Effector memory CD4-positive, alpha-beta T cell (primary cell): ENCODE results near the gene ADAM17.
"Not testable (repeated sequence)": the region's sequence is repeated elsewhere in the genome, so short reads cannot be mapped to it uniquely, and the experiment has no call there.

Experiments
- DNase-seq, 3 donors: peaks; one replicate each; pipeline ENCODE4 v3.0.0-alpha.2; 2020
- H3K27ac ChIP-seq: 2 replicates; pipeline ENCODE4 v1.7.0; 2013; ENCODE audit warnings: mild to moderate bottlenecking, low read length, moderate library complexity; ENCODE audit not compliant: insufficient read depth, poor library complexity, severe bottlenecking
- H3K27me3 ChIP-seq: replicated peaks from 2 replicates; pipeline ENCODE4 v1.7.0; 2013; ENCODE audit warnings: mild to moderate bottlenecking, low read length; ENCODE audit not compliant: insufficient read depth, control insufficient read depth, poor library complexity, severe bottlenecking
- H3K36me3 ChIP-seq: 2 replicates; pipeline ENCODE4 v1.7.0; 2013; ENCODE audit warnings: mild to moderate bottlenecking, low read length, moderate library complexity; ENCODE audit not compliant: control insufficient read depth, insufficient read depth
- H3K4me1 ChIP-seq: 2 replicates; pipeline ENCODE4 v1.7.0; 2013; ENCODE audit warnings: low read length, mild to moderate bottlenecking; ENCODE audit not compliant: control insufficient read depth, insufficient read depth, poor library complexity, severe bottlenecking
- H3K4me3 ChIP-seq: 2 replicates; pipeline ENCODE4 v1.7.0; 2013; ENCODE audit warnings: low read length, low read depth, mild to moderate bottlenecking; ENCODE audit not compliant: insufficient read depth, poor library complexity, severe bottlenecking
- H3K9me3 ChIP-seq: 2 replicates; pipeline ENCODE4 v1.7.0; 2013; ENCODE audit warnings: mild to moderate bottlenecking, low read length, moderate library complexity; ENCODE audit not compliant: control insufficient read depth

ADAM17 gene

GRCh38 chr2:9570182-9571060 lies 14.8 kb upstream of the ADAM17 start:
- Histone ChIP-seq H3K4me1 (no peaks in the 10 kb centered on the region), H3K4me3 (no peak overlapping the region), H3K36me3 (no peaks in the 10 kb centered on the region), H3K27me3 (no peaks in the 10 kb centered on the region), H3K27ac (no peak overlapping the region), H3K9me3 (no peaks in the 10 kb centered on the region)
- DNase-seq = no peak

DNA sequence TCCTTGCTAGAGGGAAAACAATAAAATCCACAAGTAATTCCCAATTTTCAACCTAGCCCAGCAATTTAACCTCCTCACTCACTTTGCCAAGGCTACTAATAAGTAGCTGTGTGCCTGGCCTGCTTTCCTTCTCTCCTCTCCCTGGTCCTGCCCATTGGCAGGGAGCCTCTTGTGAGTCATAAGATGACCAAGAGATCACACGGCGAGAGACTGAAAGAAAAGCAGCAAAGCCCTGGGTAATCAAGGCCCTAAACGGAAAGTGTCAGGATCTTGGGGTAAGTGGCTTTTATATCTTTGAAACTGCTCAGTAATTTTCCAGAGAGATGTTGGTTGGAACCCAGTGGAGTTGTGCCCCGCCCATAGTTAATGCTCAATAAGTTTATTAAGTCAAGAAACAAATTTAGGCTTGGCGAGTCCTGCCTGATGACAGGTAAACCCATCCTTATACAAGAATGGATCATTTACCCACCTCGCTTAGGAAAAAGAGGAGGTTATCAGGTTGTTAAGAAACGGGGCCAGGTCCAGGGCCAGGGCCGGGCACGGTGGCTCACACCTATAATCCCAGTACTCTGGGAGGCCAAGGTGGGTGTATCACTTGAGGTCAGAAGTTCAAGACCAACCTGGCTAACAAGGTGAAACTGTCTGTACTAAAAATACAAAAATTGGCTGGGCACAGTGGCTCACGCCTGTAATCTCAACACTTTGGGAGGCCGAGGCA lies 10.0 kb upstream of the ADAM17 start:
- no peaks in the 10 kb centered on the region for H3K36me3 ChIP-seq
- H3K4me3 ChIP-seq = no peak overlapping the region
- no peaks in the 10 kb centered on the region for H3K27me3 ChIP-seq
- H3K4me1 ChIP-seq = no peaks in the 10 kb centered on the region
- no peak overlapping the region for H3K27ac ChIP-seq
- no peak for DNase-seq
- no peaks in the 10 kb centered on the region for H3K9me3 ChIP-seq

GRCh38 chr2:9560628-9561027 lies 5.0 kb upstream of the ADAM17 start:
- H3K4me3 ChIP-seq = no peak overlapping the region
- H3K27ac ChIP-seq = no peak overlapping the region
- H3K36me3 ChIP-seq = no peaks in the 10 kb centered on the region
- H3K27me3 ChIP-seq = no peaks in the 10 kb centered on the region
- H3K4me1 ChIP-seq = peaks cover 7% of the 10 kb centered on the region
- no peak for DNase-seq
- no peaks in the 10 kb centered on the region for H3K9me3 ChIP-seq

GRCh38 chr2:9558948-9559381 lies 3.3 kb upstream of the ADAM17 start:
- H3K4me3 ChIP-seq = no peak overlapping the region
- DNase-seq = no peak
- no peaks in the 10 kb centered on the region for H3K27me3 ChIP-seq
- H3K36me3 ChIP-seq = no peaks in the 10 kb centered on the region
- no peak overlapping the region for H3K27ac ChIP-seq
- peaks cover 8% of the 10 kb centered on the region for H3K4me1 ChIP-seq
- no peaks in the 10 kb centered on the region for H3K9me3 ChIP-seq

GRCh38 chr2:9556121-9556743 lies 602 bp upstream of the ADAM17 start:
- Histone ChIP-seq H3K4me3 (peak overlapping the region; percentile 80), H3K27ac (peak overlapping the region; percentile 89), H3K36me3 (no peaks in the 10 kb centered on the region), H3K4me1 (peaks cover 12% of the 10 kb centered on the region), H3K27me3 (no peaks in the 10 kb centered on the region), H3K9me3 (no peaks in the 10 kb centered on the region)
- peak in 1 of 3 donors; percentile 3 for DNase-seq

DNA sequence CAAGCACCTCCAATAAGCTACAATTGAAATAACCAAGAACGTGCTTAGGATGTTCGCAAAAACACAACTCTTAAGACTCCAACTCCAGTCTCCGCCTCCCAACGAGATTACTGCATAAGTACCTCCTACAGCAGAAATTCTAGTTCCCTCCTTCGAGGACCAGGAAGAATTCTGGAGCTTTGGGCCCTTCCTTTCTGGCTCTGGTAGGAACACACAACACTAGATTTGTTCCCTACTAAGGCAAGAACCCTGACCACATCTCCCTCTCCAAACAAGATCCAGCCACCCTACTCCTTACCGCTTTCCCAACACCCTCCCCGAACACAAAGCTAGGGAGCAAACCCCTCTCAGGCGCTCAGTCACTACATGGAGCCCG lies 721 bp downstream of the ADAM17 start:
- no peaks in the 10 kb centered on the region for H3K36me3 ChIP-seq
- no peaks in the 10 kb centered on the region for H3K9me3 ChIP-seq
- H3K27me3 ChIP-seq = no peaks in the 10 kb centered on the region
- H3K4me1 ChIP-seq = peaks cover 12% of the 10 kb centered on the region
- peak overlapping the region; percentile 80 for H3K4me3 ChIP-seq
- peak overlapping the region; percentile 89 for H3K27ac ChIP-seq
- peak in 2 of 3 donors; percentile 8 to 9 for DNase-seq

DNA sequence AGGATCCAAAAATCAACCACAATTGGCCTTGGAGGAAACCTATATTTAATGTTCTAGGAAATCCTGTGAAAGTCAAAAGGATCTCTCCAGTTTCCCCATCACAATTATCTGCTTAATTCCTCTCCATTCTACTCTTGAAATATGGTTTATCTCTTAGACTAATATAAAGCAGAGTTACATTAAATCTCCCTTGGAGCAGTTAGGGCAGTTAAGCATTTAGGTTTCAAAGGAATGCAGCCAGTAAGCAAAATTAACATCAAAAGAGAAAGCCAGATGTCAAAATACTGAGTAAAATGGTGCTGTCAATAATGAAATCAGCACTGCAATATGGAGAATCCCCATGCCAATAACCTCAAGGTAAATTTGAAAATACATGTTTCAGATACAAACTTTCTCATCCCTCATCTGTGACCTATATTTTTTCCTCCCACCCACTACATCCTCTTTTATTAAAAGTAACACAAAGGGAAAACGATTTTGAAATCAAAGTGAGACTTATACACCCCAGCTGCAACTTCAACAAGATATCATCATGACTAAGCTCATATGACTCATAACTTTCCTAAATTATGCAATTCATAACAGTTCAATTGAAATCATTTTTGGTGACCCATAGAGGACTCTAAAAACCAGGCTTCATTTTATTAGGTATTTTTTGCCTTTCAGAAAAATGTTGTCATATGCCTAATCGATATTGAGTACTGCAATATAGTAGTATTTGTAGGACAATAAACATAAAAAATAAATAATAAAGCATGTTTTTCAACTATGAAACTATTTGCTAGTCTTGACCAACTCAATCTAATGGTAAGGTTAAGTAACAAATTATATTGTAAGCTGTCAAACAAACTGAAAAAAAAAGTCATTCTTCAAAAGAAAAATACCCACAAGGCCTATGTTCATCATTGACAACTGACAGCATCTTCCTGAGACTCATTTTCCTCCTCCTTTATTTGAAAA lies 3.1 kb downstream of the ADAM17 start:
- H3K4me1 ChIP-seq = peaks cover 22% of the 10 kb centered on the region
- peak overlapping the region; percentile 36 for H3K27ac ChIP-seq
- no peaks in the 10 kb centered on the region for H3K9me3 ChIP-seq
- no peak overlapping the region for H3K4me3 ChIP-seq
- no peak for DNase-seq
- H3K36me3 ChIP-seq = no peaks in the 10 kb centered on the region
- no peaks in the 10 kb centered on the region for H3K27me3 ChIP-seq

DNA sequence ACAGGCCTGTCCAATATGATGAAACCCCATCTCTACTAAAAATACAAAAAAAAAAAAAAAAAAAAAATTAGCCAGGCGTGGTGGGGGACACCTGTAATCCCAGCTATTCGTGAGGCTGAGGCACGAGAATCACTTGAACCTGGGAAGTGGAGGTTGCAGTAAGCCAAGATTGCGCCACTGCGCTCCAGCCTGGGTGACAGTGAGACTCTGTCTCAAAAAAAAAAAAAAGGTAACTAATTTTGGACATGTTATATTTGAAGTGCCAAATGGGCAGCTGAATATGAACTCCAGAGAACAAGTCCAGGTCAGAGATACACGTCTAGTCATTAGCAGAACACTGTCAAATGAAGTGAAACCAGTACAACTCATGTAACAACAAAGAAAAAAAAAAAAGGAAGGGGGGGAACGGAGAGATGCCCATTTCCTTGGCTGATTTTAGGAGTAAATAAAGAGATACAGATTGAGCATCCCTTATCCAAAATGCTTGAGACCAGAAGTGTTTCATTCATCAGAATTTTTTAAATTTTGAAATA lies 4.7 kb downstream of the ADAM17 start:
- not testable (repeated sequence) for H3K4me3 ChIP-seq, DNase-seq, H3K27ac ChIP-seq, H3K9me3 ChIP-seq, H3K27me3 ChIP-seq, H3K36me3 ChIP-seq
- peaks cover 20% of the 10 kb centered on the region for H3K4me1 ChIP-seq

DNA sequence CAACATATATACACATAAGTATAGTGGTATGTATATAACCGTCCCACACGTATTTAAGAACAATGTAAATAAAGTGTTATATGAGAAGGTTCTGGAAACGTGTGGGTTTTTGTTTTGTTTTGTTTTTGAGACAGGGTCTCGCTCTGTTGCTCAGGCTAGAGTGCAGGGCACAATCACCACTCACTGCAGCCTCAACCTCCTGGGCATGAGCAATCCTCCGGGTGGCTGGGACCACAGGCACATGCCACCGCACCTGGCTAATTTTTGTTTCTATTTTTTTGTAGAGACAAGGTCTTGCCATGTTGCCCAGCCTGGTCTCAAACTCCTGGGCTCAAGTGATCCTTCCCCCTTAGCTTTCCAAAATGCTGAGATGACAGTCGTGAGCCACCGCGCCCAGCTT lies 6.2 kb downstream of the ADAM17 start:
- Histone ChIP-seq H3K27me3 (no peaks in the 10 kb centered on the region), H3K9me3 (no peaks in the 10 kb centered on the region), H3K4me3 (no peak overlapping the region), H3K36me3 (no peaks in the 10 kb centered on the region), H3K27ac (no peak overlapping the region), H3K4me1 (peaks cover 20% of the 10 kb centered on the region)
- no peak for DNase-seq
